Fibroblast of lung (primary cell): ENCODE measurements around the gene HYPK. TPM values are rescaled to one million over a fixed set of nuclear protein-coding genes. Genes with fewer than 3 reads are reported as not detected.
A peak's percentile ranks its signal among the peaks of the same experiment; 100 is the strongest.
"Not testable (repeated sequence)": the region's sequence is repeated elsewhere in the genome, so short reads cannot be mapped to it uniquely, and the experiment has no call there.

ENCODE experiments used
- DNase-seq, 2 donors: peaks; one replicate each; pipeline versions ENCODE4 v3.0.0 to v3.0.0-alpha.2; 2010; ENCODE audit warnings: low read depth in 2 of 2
- H2AFZ ChIP-seq: 2 replicates; pipeline ENCODE4 v1.5.1; 2012; ENCODE audit warnings: low read length, control low read depth, inconsistent platforms
- H3K27ac ChIP-seq: 2 replicates; pipeline ENCODE4 v1.5.1; 2011; ENCODE audit warnings: low read length, control low read depth; ENCODE audit not compliant: insufficient read depth
- H3K27me3 ChIP-seq: 2 replicates; pipeline ENCODE4 v1.5.1; 2011; ENCODE audit warnings: mild to moderate bottlenecking, low read length; ENCODE audit not compliant: control insufficient read depth, insufficient read depth
- H3K36me3 ChIP-seq: 2 replicates; pipeline ENCODE4 v1.5.1; 2011; ENCODE audit warnings: low read length; ENCODE audit not compliant: control insufficient read depth, insufficient read depth
- H3K4me1 ChIP-seq: 2 replicates; pipeline ENCODE4 v1.5.1; 2011; ENCODE audit warnings: low read length; ENCODE audit not compliant: control insufficient read depth, insufficient read depth; ENCODE audit errors: extremely low read depth
- H3K4me2 ChIP-seq: 2 replicates; pipeline ENCODE4 v1.5.1; 2011; ENCODE audit warnings: low read length, control low read depth; ENCODE audit not compliant: insufficient read depth; ENCODE audit errors: extremely low read depth
- H3K4me3 ChIP-seq, 4 experiments: fragments of 200-600 bp in 1 of 4; sonication (generic) in 1 of 4; replicated peaks in 1 of 4; 2 replicates each; pipeline ENCODE4 v1.5.1; 2011 to 2016; ENCODE audit warnings: low read length in 4 of 4, low read depth in 3 of 4, mild to moderate bottlenecking in 3 of 4, control low read depth in 2 of 4, inconsistent platforms in 1 of 4, mixed read lengths in 1 of 4; ENCODE audit not compliant: insufficient read depth in 1 of 4; ENCODE audit errors: control extremely low read depth in 1 of 4
- H3K79me2 ChIP-seq: 2 replicates; pipeline ENCODE4 v1.5.1; 2012; ENCODE audit warnings: mild to moderate bottlenecking, low read length, inconsistent platforms; ENCODE audit not compliant: control insufficient read depth, insufficient read depth
- H3K9ac ChIP-seq: 2 replicates; pipeline ENCODE4 v1.5.1; 2011; ENCODE audit warnings: mild to moderate bottlenecking, low read length, control low read depth; ENCODE audit not compliant: insufficient read depth
- H3K9me3 ChIP-seq: 2 replicates; pipeline ENCODE4 v1.5.1; 2012; ENCODE audit warnings: low read depth, low read length; ENCODE audit not compliant: control insufficient read depth, insufficient read depth
- H4K20me1 ChIP-seq: 2 replicates; pipeline ENCODE4 v1.5.1; 2011; ENCODE audit warnings: low read length; ENCODE audit not compliant: control insufficient read depth, insufficient read depth; ENCODE audit errors: extremely low read depth
- CTCF ChIP-seq, 2 donors: IDR thresholded peaks in 1 of 2; conservative IDR thresholded peaks in 1 of 2; 1 replicate in 1 of 2; 2 replicates in 1 of 2; pipeline ENCODE4 v1.5.1; 2011 to 2012; ENCODE audit warnings: low read length in 2 of 2, control low read depth in 1 of 2, inconsistent platforms in 1 of 2, low read depth in 1 of 2, mild to moderate bottlenecking in 1 of 2
- EZH2 ChIP-seq: IDR thresholded peaks from 2 replicates; pipeline ENCODE4 v1.5.1; 2012; ENCODE audit warnings: low read length, control low read depth, mild to moderate bottlenecking; ENCODE audit errors: missing control alignments
- polyA plus RNA-seq, 2 donors: library from polyadenylated mRNA; depleted of rRNA in 1 of 2; stranded (reverse) in 1 of 2; unstranded in 1 of 2; fragments of >200 nt; gene quantifications; 2 replicates each; pipeline ENCODE4 v1.2.1, GENCODE V29; 2011 to 2012; ENCODE audit warnings: missing spikeins in 1 of 2
- total RNA-seq: library from RNA; depleted of rRNA; stranded (reverse); fragments of >200 nt; gene quantifications from 2 replicates; pipeline ENCODE4 v1.2.1, GENCODE V29; 2014

Gene HYPK
- total and polyA plus RNA-seq, 2 donors (not counting 1 experiment from before 2014, with no cell fraction given) = 8.6 to 8.7 TPM

- H4K20me1 ChIP-seq = no peaks in the 10 kb centered on the region
- no peak overlapping the region for H2AFZ ChIP-seq
- H3K4me2 ChIP-seq = peak overlapping the region; percentile 99
- H3K4me3 ChIP-seq = peak overlapping the region in 2 of 4 experiments; percentile 55 to 79
- H3K9me3 ChIP-seq = no peaks in the 10 kb centered on the region
- no peak overlapping the region for H3K9ac ChIP-seq
- no peaks in the 10 kb centered on the region for H3K27me3 ChIP-seq
- H3K27ac ChIP-seq = peak overlapping the region; percentile 90
- no peak for DNase-seq
- peaks cover 3% of the 10 kb centered on the region for H3K4me1 ChIP-seq
- H3K36me3 ChIP-seq = no peaks in the 10 kb centered on the region
- TF ChIP-seq CTCF (conservative IDR thresholded peaks at IDR 0.05 in 1 of 2, IDR thresholded peaks at IDR 0.05 in 1 of 2; ENCODE audit: low read depth in 1 of 2, low read length in 2 of 2) (no peak), EZH2 (no peak)
- H3K79me2 ChIP-seq = peaks cover 47% of the 10 kb centered on the region
These were observed 25.7 kb downstream of the HYPK start for GRCh38 chr15:43826029-43826507.

DNA sequence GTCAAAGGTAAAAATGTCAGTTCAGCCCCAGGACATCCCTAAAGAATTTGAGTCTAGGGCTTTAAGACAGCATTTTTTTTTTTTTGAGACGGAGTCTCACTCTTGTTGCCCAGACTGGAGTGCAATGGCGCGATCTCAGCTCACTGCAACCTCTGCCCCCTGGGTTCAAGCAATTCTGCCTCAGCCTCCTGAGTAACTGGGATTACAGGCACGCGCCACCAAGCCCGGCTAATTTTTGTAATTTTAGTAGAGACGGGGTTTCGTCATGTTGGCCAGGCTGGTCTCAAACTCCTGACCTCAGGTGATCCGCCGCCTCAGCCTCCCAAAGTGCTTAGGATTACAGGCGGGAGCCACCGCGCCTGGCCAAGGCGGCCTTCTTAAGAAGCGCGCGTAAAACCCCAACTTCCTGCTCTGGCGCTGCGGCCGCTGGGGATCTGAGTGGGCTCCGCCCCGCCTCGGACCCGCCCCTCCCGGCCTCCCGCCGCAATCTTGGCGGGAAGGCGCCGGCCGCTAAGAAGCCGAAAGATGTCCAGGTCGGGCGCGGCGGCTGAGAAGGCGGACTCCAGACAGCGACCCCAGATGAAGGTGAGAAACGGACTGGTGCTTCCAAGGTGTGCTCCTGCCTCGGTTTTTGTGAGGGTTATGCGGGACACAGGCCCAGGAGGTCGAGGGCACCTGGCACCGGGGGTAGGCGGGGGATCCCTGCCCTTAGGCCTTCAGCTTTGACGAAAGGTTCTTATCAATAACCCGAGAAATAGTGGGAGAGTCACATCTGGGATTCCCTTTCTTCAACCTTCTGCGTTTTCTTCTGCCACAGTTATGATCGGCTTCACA is 26.3 kb downstream of the HYPK start, which contains the start of gene WDR76:
Gene WDR76, plus strand, starts transcription at position 495 of the 834 bp plus-strand sequence. Its CDS starts 31 bp downstream, at position 526.
- Histone ChIP-seq H3K9ac (peak within 1 kb of the TSS; percentile 76), H3K79me2 (peaks cover 44% of the 10 kb centered on the region), H3K9me3 (no peaks in the 10 kb centered on the region), H2AFZ (peak within 1 kb of the TSS; percentile 93), H3K27ac (peak within 1 kb of the TSS; percentile 90), H4K20me1 (no peaks in the 10 kb centered on the region), H3K4me3 (peak within 1 kb of the TSS; percentile 79 to 92 (median 86)), H3K27me3 (no peaks in the 10 kb centered on the region), H3K36me3 (no peaks in the 10 kb centered on the region), H3K4me2 (peak within 1 kb of the TSS; percentile 99), H3K4me1 (peaks cover 3% of the 10 kb centered on the region)
- DNase-seq = peak; percentile 79 to 83
- no peak for TF ChIP-seq CTCF (conservative IDR thresholded peaks at IDR 0.05 in 1 of 2, IDR thresholded peaks at IDR 0.05 in 1 of 2; ENCODE audit: low read depth in 1 of 2, low read length in 2 of 2)
- TF ChIP-seq EZH2 = no peak

- Histone ChIP-seq H3K27ac (peak overlapping the region; percentile 90), H3K79me2 (peaks cover 38% of the 10 kb centered on the region), H3K4me2 (peak overlapping the region; percentile 99), H4K20me1 (no peaks in the 10 kb centered on the region), H3K4me3 (peak overlapping the region; percentile 79 to 92 (median 86)), H3K36me3 (no peaks in the 10 kb centered on the region), H2AFZ (peak overlapping the region; percentile 93), H3K4me1 (peaks cover 3% of the 10 kb centered on the region), H3K27me3 (no peaks in the 10 kb centered on the region), H3K9ac (no peak overlapping the region), H3K9me3 (no peaks in the 10 kb centered on the region)
- peak in 1 of 2 donors; percentile 15 for DNase-seq
- TF ChIP-seq EZH2 = no peak
- TF ChIP-seq CTCF (conservative IDR thresholded peaks at IDR 0.05 in 1 of 2, IDR thresholded peaks at IDR 0.05 in 1 of 2; ENCODE audit: low read depth in 1 of 2, low read length in 2 of 2) = no peak
These were observed 27.8 kb downstream of the HYPK start for GRCh38 chr15:43828061-43828657.

DNA sequence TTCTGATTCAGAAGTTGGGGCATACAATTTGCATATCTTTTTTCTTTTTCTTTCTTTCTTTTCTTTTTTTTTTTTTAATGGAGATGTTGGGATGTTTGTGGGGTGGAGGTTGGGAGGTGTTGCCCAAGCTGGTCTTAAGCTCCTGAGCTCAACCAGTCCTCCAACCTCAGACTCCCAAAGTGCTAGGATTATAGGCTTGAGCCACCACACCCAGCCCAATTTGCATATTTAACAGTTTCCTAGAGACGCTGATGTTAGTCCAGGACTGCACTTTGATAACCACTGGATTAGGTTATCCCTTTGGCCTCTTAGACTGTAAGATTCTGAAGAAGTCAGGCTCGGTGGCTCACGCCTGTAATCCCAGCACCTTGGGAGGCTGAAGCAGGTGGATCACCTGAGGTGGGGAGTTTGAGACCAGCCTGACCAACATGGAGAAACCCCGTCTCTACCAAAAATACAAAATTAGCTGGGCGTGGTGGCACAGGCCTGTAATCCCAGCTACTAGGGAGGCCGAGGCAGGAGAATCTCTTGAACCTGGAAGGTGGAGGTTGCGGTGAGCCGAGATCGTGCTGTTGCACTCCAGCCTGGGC is 29.6 kb downstream of the HYPK start:
- not testable (repeated sequence) for H3K4me3 ChIP-seq, DNase-seq, H3K27me3 ChIP-seq, H4K20me1 ChIP-seq, H3K36me3 ChIP-seq, H3K9ac ChIP-seq, H3K4me1 ChIP-seq, H2AFZ ChIP-seq, H3K27ac ChIP-seq, H3K4me2 ChIP-seq, H3K9me3 ChIP-seq
- peaks cover 29% of the 10 kb centered on the region for H3K79me2 ChIP-seq
